Sigmoid colon (tissue), 7 donors: Measurements from ENCODE around the gene DDIT4. TPM values are rescaled to one million over a fixed set of nuclear protein-coding genes. Genes with fewer than 3 reads are reported as not detected.

Experiments
- DNase-seq: peaks from one replicate; pipeline ENCODE4 v3.0.0-alpha.2; 2019
- H3K27ac ChIP-seq, 4 donors: fragments of 200-600 bp; sonication (generic); one replicate each; pipeline ENCODE4 v1.5.1; 2016 to 2019; ENCODE audit warnings: mild to moderate bottlenecking in 1 of 4
- H3K27me3 ChIP-seq, 3 donors: fragments of 200-600 bp; sonication (generic); one replicate each; pipeline ENCODE4 v1.5.1; 2019; ENCODE audit warnings: mild to moderate bottlenecking in 1 of 3
- H3K36me3 ChIP-seq, 4 donors: fragments of 200-600 bp; sonication (generic); one replicate each; pipeline ENCODE4 v1.5.1; 2016 to 2019
- H3K4me1 ChIP-seq, 4 donors: fragments of 200-600 bp; sonication (generic); one replicate each; pipeline ENCODE4 v1.5.1; 2017 to 2019
- H3K4me3 ChIP-seq, 4 donors: fragments of 200-600 bp; sonication (generic); one replicate each; pipeline ENCODE4 v1.5.1; 2017 to 2019; ENCODE audit warnings: mild to moderate bottlenecking in 2 of 4, moderate library complexity in 1 of 4
- H3K9me3 ChIP-seq, 4 donors: fragments of 200-600 bp in 3 of 4; sonication (generic) in 3 of 4; one replicate each; pipeline versions ENCODE4 v1.5.1 to v1.6.1; 2013 to 2019
- EP300 ChIP-seq, 4 donors: sonication (generic); formaldehyde crosslinking; IDR thresholded peaks; one replicate each; pipeline ENCODE4 v1.6.1; 2017; ENCODE audit warnings: antibody characterized with exemption in 4 of 4
- POLR2A ChIP-seq, 2 donors: fragments of 450-650 bp; IDR thresholded peaks; one replicate each; pipeline ENCODE4 v1.6.1; 2016; ENCODE audit warnings: antibody characterized with exemption in 2 of 2, mild to moderate bottlenecking in 2 of 2, moderate library complexity in 2 of 2
- POLR2AphosphoS5 ChIP-seq, 4 donors: sonication (generic); formaldehyde crosslinking; IDR thresholded peaks; one replicate each; pipeline ENCODE4 v1.6.1; 2017; ENCODE audit warnings: antibody characterized with exemption in 4 of 4
- WGBS, 2 donors: extraction: QIAGEN DNeasy Blood & Tissue Kit; methylation state at CpG; one replicate each; pipeline ENCODE4 v1.1.7; 2013; 5-methylcytosine and 5-hydroxymethylcytosine counted together
- intact Hi-C: fragments of 100-400 bp; cut with DNase I; formaldehyde crosslinking; loops from one replicate; pipeline ENCODE4 v1.15.1; 2023
- polyA plus RNA-seq, 3 donors: library from polyadenylated mRNA; stranded (reverse); fragments of 200-250 nt; gene quantifications; one replicate each; pipeline ENCODE4 v1.2.3, GENCODE V29; 2013
- total RNA-seq, 4 donors: library from RNA; depleted of rRNA; stranded (reverse); fragments of >200 nt; gene quantifications; one replicate each; pipeline ENCODE4 v1.1.0, GENCODE V29; 2016
- TF ChIP-seq, protein P1 (sequence below), 4 experiments: fragments of 450-650 bp in 3 of 4; fragments of 200-600 bp in 1 of 4; IDR thresholded peaks; one replicate each; pipeline ENCODE4 v1.5.1; 2016 to 2019; ENCODE audit warnings: antibody characterized with exemption in 4 of 4, mild to moderate bottlenecking in 3 of 4, moderate library complexity in 2 of 4
- donor health status: healthy with polysubstance abuse.
- donor health status: Bipolar disorder and iron deficiency.
- donor health status: healthy.

DDIT4 gene
- total and polyA plus RNA-seq, 7 donors: 71.5 to 413 (median 100.0) TPM

GRCh38 chr10:72320676-72321247 is 47.0 kb downstream of the DDIT4 start:
- intact Hi-C loops: loop anchor here (1.0 kb wide), 1 partner anchor 47 kb away; the partner anchor contains the start of gene DDIT4
- DNase-seq: peak; percentile 96
- Histone ChIP-seq H3K4me1 (peaks cover 0 to 57% (median 55%) of the 10 kb centered on the region in 4 donors), H3K36me3 (no peaks in the 10 kb centered on the region), H3K9me3 (no peaks in the 10 kb centered on the region), H3K4me3 (no peak overlapping the region), H3K27ac (peak overlapping the region; percentile 84 to 93 (median 86)), H3K27me3 (no peaks in the 10 kb centered on the region)
- TF ChIP-seq, protein P1, sequence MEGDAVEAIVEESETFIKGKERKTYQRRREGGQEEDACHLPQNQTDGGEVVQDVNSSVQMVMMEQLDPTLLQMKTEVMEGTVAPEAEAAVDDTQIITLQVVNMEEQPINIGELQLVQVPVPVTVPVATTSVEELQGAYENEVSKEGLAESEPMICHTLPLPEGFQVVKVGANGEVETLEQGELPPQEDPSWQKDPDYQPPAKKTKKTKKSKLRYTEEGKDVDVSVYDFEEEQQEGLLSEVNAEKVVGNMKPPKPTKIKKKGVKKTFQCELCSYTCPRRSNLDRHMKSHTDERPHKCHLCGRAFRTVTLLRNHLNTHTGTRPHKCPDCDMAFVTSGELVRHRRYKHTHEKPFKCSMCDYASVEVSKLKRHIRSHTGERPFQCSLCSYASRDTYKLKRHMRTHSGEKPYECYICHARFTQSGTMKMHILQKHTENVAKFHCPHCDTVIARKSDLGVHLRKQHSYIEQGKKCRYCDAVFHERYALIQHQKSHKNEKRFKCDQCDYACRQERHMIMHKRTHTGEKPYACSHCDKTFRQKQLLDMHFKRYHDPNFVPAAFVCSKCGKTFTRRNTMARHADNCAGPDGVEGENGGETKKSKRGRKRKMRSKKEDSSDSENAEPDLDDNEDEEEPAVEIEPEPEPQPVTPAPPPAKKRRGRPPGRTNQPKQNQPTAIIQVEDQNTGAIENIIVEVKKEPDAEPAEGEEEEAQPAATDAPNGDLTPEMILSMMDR (IDR thresholded peaks at IDR 0.05): no peak
- TF ChIP-seq POLR2A (IDR thresholded peaks at IDR 0.05) (peak in 1 of 2 donors; percentile 26), EP300 (IDR thresholded peaks at IDR 0.05) (peak in 1 of 4 donors; percentile 67), POLR2AphosphoS5 (IDR thresholded peaks at IDR 0.05) (peak; percentile 81 to 92 (median 84))
- 48 to 78% methylated on average over 12 of the region's 12 CpGs for WGBS, 2 donors

DNA sequence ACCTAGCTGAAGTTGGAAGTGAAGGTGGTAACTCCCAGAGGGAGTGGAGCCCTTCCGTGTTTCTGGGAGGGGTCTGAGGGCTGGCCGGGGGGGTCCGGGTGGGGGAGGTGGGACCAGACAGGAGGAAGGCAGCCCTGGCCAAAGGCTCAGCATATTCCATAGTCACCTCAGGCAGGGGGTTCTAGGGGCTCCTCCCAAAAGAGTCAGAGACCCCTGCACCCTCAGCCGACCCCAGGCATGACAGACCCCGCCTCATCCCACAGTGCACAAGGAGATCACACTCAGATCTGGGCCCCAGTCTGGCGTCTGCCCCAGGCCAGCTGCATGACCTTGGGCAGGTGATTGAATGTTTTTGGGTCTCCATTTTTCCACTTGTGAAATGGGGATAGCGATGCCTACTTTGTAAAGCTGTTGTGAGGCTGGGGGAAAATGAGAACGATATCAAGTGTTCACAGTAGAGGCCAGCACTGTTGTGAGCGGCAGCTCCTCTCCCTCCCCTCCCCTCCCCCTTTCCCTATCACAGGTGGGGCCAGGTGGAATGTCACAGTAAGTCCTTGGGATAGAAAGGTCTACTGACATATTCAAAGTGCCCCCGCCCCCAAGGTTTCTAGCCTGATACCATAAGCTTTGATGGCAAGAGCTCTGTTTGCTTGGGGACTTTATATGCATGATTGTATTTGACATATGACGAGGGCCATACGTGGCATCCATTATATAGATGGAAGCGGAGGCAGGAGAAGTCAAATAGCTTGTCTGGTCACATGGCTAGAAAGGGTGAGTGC is 47.7 kb downstream of the DDIT4 start:
- WGBS, 2 donors: 78 to 79% methylated on average over 13 of the region's 13 CpGs
- intact Hi-C loops: no loop called here
- H3K4me1 ChIP-seq: peaks cover 0 to 50% (median 49%) of the 10 kb centered on the region in 4 donors
- no peaks in the 10 kb centered on the region for H3K27me3 ChIP-seq
- H3K36me3 ChIP-seq: no peaks in the 10 kb centered on the region
- no peak for DNase-seq
- no peak overlapping the region for H3K4me3 ChIP-seq
- peak overlapping the region; percentile 84 to 93 (median 86) for H3K27ac ChIP-seq
- H3K9me3 ChIP-seq: no peaks in the 10 kb centered on the region
- TF ChIP-seq EP300 (IDR thresholded peaks at IDR 0.05) (no peak), POLR2AphosphoS5 (IDR thresholded peaks at IDR 0.05) (no peak), POLR2A (IDR thresholded peaks at IDR 0.05) (no peak)
- TF ChIP-seq, protein P1 (IDR thresholded peaks at IDR 0.05): no peak

DNA sequence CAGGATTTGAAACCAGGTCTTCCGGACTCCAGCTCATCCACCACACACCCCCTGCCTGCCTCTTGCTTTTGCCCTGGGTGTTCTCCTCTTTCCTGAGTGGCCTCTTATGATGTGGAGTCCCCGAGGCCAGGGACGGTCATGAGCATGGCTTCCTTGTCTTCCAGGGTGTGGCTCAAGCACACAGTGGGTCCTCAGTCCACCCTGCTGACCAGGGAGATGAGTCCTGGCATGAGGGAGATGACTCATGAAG is 48.2 kb downstream of the DDIT4 start:
- WGBS, 2 donors: 73 to 90% methylated on average over 3 of the region's 3 CpGs
- no peaks in the 10 kb centered on the region for H3K27me3 ChIP-seq
- peaks cover 0 to 45% (median 44%) of the 10 kb centered on the region in 4 donors for H3K4me1 ChIP-seq
- no peaks in the 10 kb centered on the region for H3K9me3 ChIP-seq
- no peak for DNase-seq
- no peak for TF ChIP-seq EP300 (IDR thresholded peaks at IDR 0.05)
- TF ChIP-seq POLR2A (IDR thresholded peaks at IDR 0.05): no peak
- TF ChIP-seq POLR2AphosphoS5 (IDR thresholded peaks at IDR 0.05): no peak
- TF ChIP-seq, protein P1 (IDR thresholded peaks at IDR 0.05): no peak
- intact Hi-C loops: no loop called here
- no peak overlapping the region for H3K27ac ChIP-seq
- no peak overlapping the region for H3K4me3 ChIP-seq
- H3K36me3 ChIP-seq: no peaks in the 10 kb centered on the region

GRCh38 chr10:72322280-72323058 is 48.7 kb downstream of the DDIT4 start:
- no peak overlapping the region for H3K4me3 ChIP-seq
- no peak for DNase-seq
- no peaks in the 10 kb centered on the region for H3K9me3 ChIP-seq
- H3K4me1 ChIP-seq: peaks cover 0 to 42% (median 40%) of the 10 kb centered on the region in 4 donors
- TF ChIP-seq POLR2A (IDR thresholded peaks at IDR 0.05) (no peak), POLR2AphosphoS5 (IDR thresholded peaks at IDR 0.05) (no peak)
- TF ChIP-seq, protein P1 (IDR thresholded peaks at IDR 0.05): no peak
- H3K27ac ChIP-seq: no peak overlapping the region
- H3K36me3 ChIP-seq: no peaks in the 10 kb centered on the region
- 80 to 94% methylated on average over 16 of the region's 16 CpGs for WGBS, 2 donors
- intact Hi-C loops: no loop called here
- H3K27me3 ChIP-seq: no peaks in the 10 kb centered on the region
